A673 (cell line): ENCODE measurements around the gene UCKL1.

Experiments used
- EZH2 ChIP-seq: fragments of 200-600 bp; sonication (generic); IDR thresholded peaks from 2 replicates; pipeline ENCODE4 v1.6.1; 2017; ENCODE audit warnings: borderline replicate concordance, low read depth, mild to moderate bottlenecking, mixed read lengths, antibody characterized with exemption, low read length; ENCODE audit not compliant: poor library complexity, severe bottlenecking
- TF ChIP-seq, protein P1 (sequence below): fragments of 300-800, 200-600 bp; sonication (generic); conservative IDR thresholded peaks from 2 replicates; pipeline ENCODE4 v1.5.1; 2017; ENCODE audit warnings: low read depth, mild to moderate bottlenecking, antibody characterized with exemption, low read length, moderate library complexity, mixed read lengths

DNA sequence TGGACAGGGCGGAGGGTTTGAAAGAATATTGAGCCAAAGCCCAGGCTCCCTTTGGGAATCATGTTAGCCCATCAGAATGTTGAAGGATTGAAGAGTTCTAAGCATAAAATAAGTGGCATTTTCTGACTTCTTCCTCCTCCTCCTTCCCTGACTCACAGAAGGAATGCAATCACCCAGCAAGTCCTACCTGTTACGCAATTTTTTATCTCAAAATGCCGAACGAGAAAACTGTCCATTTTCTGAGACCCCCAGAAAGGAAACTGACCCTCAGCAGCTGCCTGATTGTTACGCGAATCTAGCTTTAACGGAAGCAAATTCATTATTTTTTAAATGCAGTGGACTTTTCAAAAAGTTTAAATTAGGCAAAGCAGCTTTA, 66.0 kb downstream of the UCKL1 start:
- no peak for TF ChIP-seq EZH2
- TF ChIP-seq, protein P1, sequence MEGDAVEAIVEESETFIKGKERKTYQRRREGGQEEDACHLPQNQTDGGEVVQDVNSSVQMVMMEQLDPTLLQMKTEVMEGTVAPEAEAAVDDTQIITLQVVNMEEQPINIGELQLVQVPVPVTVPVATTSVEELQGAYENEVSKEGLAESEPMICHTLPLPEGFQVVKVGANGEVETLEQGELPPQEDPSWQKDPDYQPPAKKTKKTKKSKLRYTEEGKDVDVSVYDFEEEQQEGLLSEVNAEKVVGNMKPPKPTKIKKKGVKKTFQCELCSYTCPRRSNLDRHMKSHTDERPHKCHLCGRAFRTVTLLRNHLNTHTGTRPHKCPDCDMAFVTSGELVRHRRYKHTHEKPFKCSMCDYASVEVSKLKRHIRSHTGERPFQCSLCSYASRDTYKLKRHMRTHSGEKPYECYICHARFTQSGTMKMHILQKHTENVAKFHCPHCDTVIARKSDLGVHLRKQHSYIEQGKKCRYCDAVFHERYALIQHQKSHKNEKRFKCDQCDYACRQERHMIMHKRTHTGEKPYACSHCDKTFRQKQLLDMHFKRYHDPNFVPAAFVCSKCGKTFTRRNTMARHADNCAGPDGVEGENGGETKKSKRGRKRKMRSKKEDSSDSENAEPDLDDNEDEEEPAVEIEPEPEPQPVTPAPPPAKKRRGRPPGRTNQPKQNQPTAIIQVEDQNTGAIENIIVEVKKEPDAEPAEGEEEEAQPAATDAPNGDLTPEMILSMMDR: no peak
